ENCODE measurements around the gene SLC25A43. TPM values are rescaled to one million over a fixed set of nuclear protein-coding genes. Genes with fewer than 3 reads are reported as not detected.

The SLC25A43 gene
- total RNA-seq, 1 experiment from 2014 or later = 13.4 TPM

DNA sequence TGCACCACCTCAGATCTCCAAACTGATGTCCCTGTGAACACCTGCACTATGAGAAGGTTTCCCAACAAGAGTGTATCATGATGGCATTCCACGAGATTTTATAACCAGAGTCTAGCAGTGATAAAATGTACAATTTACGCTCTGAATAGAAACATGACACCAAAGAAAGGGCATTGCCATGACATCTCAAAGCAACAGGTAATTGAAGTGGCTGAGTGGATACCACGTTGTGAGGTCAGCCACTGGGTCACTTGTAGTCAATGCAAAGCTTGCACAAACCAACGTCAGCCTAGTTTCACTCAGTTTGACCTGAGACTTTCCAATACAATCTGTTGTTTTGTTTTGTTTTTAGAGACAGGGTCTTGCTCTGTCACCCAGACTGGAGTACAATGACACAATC, 54.1 kb downstream of the SLC25A43 start:
- Histone ChIP-seq H3K36me3 (ENCODE audit: control insufficient read depth, insufficient read depth, low read length) (no peaks in the 10 kb centered on the region), H3K4me3 (ENCODE audit: low read depth, low read length) (no peak overlapping the region), H3K27me3 (replicated peaks; ENCODE audit: control insufficient read depth, insufficient read depth, low read length) (no peaks in the 10 kb centered on the region), H3K4me1 (peaks cover 13% of the 10 kb centered on the region), H3K9me3 (no peaks in the 10 kb centered on the region)
- Mint-ChIP-seq H3K9me3 (ENCODE audit: unreplicated experiment) (no peaks in the 10 kb centered on the region), H3K4me3 (ENCODE audit: unreplicated experiment) (no peak overlapping the region), H3K4me1 (ENCODE audit: low read depth, unreplicated experiment) (peaks cover 7% of the 10 kb centered on the region), H3K36me3 (ENCODE audit: insufficient read depth, unreplicated experiment) (peaks cover 14% of the 10 kb centered on the region), H3K27me3 (ENCODE audit: insufficient read depth, unreplicated experiment) (no peaks in the 10 kb centered on the region), H3K27ac (ENCODE audit: unreplicated experiment) (no peak overlapping the region)
- CTCF ChIA-PET = no interaction called here
- intact Hi-C loops (cut with micrococcal nuclease; ENCODE audit: unreplicated experiment) = no loop called here
- no peak for DNase-seq
- BruUV-seq (replicated peaks) = no TSS peak
- TF ChIP-seq, protein P1, sequence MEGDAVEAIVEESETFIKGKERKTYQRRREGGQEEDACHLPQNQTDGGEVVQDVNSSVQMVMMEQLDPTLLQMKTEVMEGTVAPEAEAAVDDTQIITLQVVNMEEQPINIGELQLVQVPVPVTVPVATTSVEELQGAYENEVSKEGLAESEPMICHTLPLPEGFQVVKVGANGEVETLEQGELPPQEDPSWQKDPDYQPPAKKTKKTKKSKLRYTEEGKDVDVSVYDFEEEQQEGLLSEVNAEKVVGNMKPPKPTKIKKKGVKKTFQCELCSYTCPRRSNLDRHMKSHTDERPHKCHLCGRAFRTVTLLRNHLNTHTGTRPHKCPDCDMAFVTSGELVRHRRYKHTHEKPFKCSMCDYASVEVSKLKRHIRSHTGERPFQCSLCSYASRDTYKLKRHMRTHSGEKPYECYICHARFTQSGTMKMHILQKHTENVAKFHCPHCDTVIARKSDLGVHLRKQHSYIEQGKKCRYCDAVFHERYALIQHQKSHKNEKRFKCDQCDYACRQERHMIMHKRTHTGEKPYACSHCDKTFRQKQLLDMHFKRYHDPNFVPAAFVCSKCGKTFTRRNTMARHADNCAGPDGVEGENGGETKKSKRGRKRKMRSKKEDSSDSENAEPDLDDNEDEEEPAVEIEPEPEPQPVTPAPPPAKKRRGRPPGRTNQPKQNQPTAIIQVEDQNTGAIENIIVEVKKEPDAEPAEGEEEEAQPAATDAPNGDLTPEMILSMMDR (IDR thresholded peaks at IDR 0.05; ENCODE audit: insufficient read depth in 1 of 2, low read depth in 1 of 2, low read length in 1 of 2, severe bottlenecking in 1 of 2, unreplicated experiment in 1 of 2) = no peak
- POLR2A ChIA-PET = no interaction called here

DNA sequence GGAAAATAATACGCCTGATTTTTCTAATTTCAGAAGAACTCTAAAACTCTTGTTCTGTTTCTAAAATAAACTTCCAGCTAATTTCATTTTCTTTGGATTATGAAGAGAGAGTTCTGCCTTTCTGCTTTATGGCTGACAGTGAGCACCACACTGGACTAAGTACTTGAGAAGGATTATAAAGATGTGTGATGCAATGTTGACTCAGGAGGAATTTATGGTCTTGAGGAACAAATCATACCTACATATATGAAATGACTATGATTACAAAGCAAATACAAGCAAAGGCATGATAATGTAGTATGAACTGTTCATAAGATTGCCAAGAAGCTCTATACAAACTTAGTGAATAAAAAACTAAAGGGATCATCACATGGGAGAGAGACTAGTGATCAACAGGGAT, 56.1 kb downstream of the SLC25A43 start:
- no peaks in the 10 kb centered on the region for H3K9me3 ChIP-seq
- H3K27me3 Mint-ChIP-seq (ENCODE audit: insufficient read depth, unreplicated experiment) = no peaks in the 10 kb centered on the region
- peak in 1 of 2 experiments; percentile 20 for DNase-seq
- no peak overlapping the region for H3K4me3 ChIP-seq (ENCODE audit: low read depth, low read length)
- ChIA-PET CTCF (no interaction called here), POLR2A (interaction anchor here (0.7 to 0.9 kb wide), 2 partner anchors 13 to 38 kb away, joined by 3 to 6 read pairs; partner anchors contain the start of gene SLC25A5)
- H3K27me3 ChIP-seq (replicated peaks; ENCODE audit: control insufficient read depth, insufficient read depth, low read length) = no peaks in the 10 kb centered on the region
- no peaks in the 10 kb centered on the region for H3K36me3 ChIP-seq (ENCODE audit: control insufficient read depth, insufficient read depth, low read length)
- peaks cover 13% of the 10 kb centered on the region for H3K4me1 ChIP-seq
- TF ChIP-seq, protein P1 (IDR thresholded peaks at IDR 0.05; ENCODE audit: insufficient read depth in 1 of 2, low read depth in 1 of 2, low read length in 1 of 2, severe bottlenecking in 1 of 2, unreplicated experiment in 1 of 2) = no peak
- BruUV-seq (replicated peaks) = no TSS peak
- no peaks in the 10 kb centered on the region for H3K9me3 Mint-ChIP-seq (ENCODE audit: unreplicated experiment)
- peaks cover 17% of the 10 kb centered on the region for H3K4me1 Mint-ChIP-seq (ENCODE audit: low read depth, unreplicated experiment)
- peak overlapping the region; percentile 60 for H3K27ac Mint-ChIP-seq (ENCODE audit: unreplicated experiment)
- peaks cover 21% of the 10 kb centered on the region for H3K36me3 Mint-ChIP-seq (ENCODE audit: insufficient read depth, unreplicated experiment)
- peak overlapping the region; percentile 54 for H3K4me3 Mint-ChIP-seq (ENCODE audit: unreplicated experiment)
- intact Hi-C loops (cut with micrococcal nuclease; ENCODE audit: unreplicated experiment) = loop anchor here (2.0 kb wide), 1 partner anchor 14 kb away; the partner anchor contains the start of gene SLC25A5

DNA sequence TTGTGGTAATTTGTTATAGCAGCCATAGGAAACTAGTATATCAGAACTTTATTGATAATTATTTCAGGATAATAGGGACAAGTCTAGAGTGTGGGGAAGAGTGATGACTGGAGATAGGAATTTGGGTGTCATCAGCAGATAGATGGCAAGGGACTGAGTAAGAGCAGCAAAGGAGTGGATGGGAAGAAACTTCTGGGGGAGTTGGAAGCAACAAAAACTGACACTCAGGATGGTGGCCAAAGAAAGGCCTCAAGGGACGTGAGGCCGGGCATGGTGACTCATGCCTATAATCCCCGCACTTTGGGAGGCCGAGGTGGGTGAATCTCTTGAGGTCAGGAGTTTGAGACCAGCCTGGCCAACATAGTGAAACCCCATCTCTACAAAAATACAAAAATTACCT, 60.0 kb downstream of the SLC25A43 start:
- TF ChIP-seq, protein P1 (IDR thresholded peaks at IDR 0.05; ENCODE audit: insufficient read depth in 1 of 2, low read depth in 1 of 2, low read length in 1 of 2, severe bottlenecking in 1 of 2, unreplicated experiment in 1 of 2) = no peak
- Mint-ChIP-seq H3K27ac (ENCODE audit: unreplicated experiment) (no peak overlapping the region), H3K9me3 (ENCODE audit: unreplicated experiment) (no peaks in the 10 kb centered on the region), H3K4me1 (ENCODE audit: low read depth, unreplicated experiment) (peaks cover 17% of the 10 kb centered on the region), H3K27me3 (ENCODE audit: insufficient read depth, unreplicated experiment) (no peaks in the 10 kb centered on the region), H3K4me3 (ENCODE audit: unreplicated experiment) (no peak overlapping the region), H3K36me3 (ENCODE audit: insufficient read depth, unreplicated experiment) (peaks cover 13% of the 10 kb centered on the region)
- POLR2A ChIA-PET = no interaction called here
- no peak overlapping the region for H3K4me3 ChIP-seq (ENCODE audit: low read depth, low read length)
- no peaks in the 10 kb centered on the region for H3K27me3 ChIP-seq (replicated peaks; ENCODE audit: control insufficient read depth, insufficient read depth, low read length)
- no peaks in the 10 kb centered on the region for H3K9me3 ChIP-seq
- CTCF ChIA-PET = no interaction called here
- H3K36me3 ChIP-seq (ENCODE audit: control insufficient read depth, insufficient read depth, low read length) = no peaks in the 10 kb centered on the region
- H3K4me1 ChIP-seq = peaks cover 13% of the 10 kb centered on the region
- no peak for DNase-seq
- no TSS peak for BruUV-seq (replicated peaks)
- intact Hi-C loops (cut with micrococcal nuclease; ENCODE audit: unreplicated experiment) = no loop called here

All from Caco-2 (cell line).